Keratinocyte (primary cell): ENCODE results near the gene SLC6A7. TPM values are rescaled to one million over a fixed set of nuclear protein-coding genes. Genes with fewer than 3 reads are reported as not detected.

Source experiments
- DNase-seq: peaks from one replicate; pipeline ENCODE4 v3.0.0-alpha.2; 2011; ENCODE audit warnings: low read depth, missing footprints, low spot score
- FAIRE-seq: peaks from 2 replicates; lab custom pipeline; 2011; peaks lifted over from hg19 to GRCh38; lab: Jason Lieb, UNC
- H2AFZ ChIP-seq: 2 replicates; pipeline ENCODE4 v1.6.0; 2012; ENCODE audit warnings: low read length, control low read depth, inconsistent platforms; ENCODE audit not compliant: control insufficient read depth
- H3K27ac ChIP-seq: 2 replicates; pipeline ENCODE4 v1.5.1; 2011; ENCODE audit warnings: low read length; ENCODE audit not compliant: control insufficient read depth, insufficient read depth
- H3K27me3 ChIP-seq: 3 replicates; pipeline ENCODE4 v1.6.0; 2011; ENCODE audit warnings: low read length; ENCODE audit not compliant: control insufficient read depth, insufficient read depth; ENCODE audit errors: extremely low read depth
- H3K36me3 ChIP-seq, 2 experiments: 2 replicates in 1 of 2; 3 replicates in 1 of 2; pipeline ENCODE4 v1.5.1; 2011; ENCODE audit warnings: low read length in 2 of 2, mild to moderate bottlenecking in 1 of 2; ENCODE audit not compliant: control insufficient read depth in 2 of 2, insufficient read depth in 2 of 2; ENCODE audit errors: extremely low read depth in 1 of 2
- H3K4me1 ChIP-seq: 3 replicates; pipeline ENCODE4 v1.5.1; 2011; ENCODE audit warnings: low read length; ENCODE audit not compliant: control insufficient read depth, insufficient read depth; ENCODE audit errors: extremely low read depth
- H3K4me2 ChIP-seq: 3 replicates; pipeline ENCODE4 v1.6.0; 2011; ENCODE audit warnings: low read depth, low read length; ENCODE audit not compliant: control insufficient read depth, insufficient read depth; ENCODE audit errors: extremely low read depth
- H3K4me3 ChIP-seq, 3 experiments: fragments of 200-600 bp in 1 of 3; sonication (generic) in 1 of 3; 2 replicates in 2 of 3; 3 replicates in 1 of 3; pipeline ENCODE4 v1.5.1; 2011 to 2016; ENCODE audit warnings: low read length in 3 of 3, mild to moderate bottlenecking in 3 of 3, control low read depth in 2 of 3, inconsistent platforms in 1 of 3, low read depth in 1 of 3, mixed read lengths in 1 of 3, mixed run types in 1 of 3, moderate library complexity in 1 of 3; ENCODE audit not compliant: control insufficient read depth in 2 of 3, insufficient read depth in 2 of 3; ENCODE audit errors: extremely low read depth in 1 of 3
- H3K79me2 ChIP-seq: 2 replicates; pipeline ENCODE4 v1.6.0; 2012; ENCODE audit warnings: low read length; ENCODE audit not compliant: control insufficient read depth, insufficient read depth
- H3K9ac ChIP-seq: 3 replicates; pipeline ENCODE4 v1.6.0; 2011; ENCODE audit warnings: low read length; ENCODE audit not compliant: control insufficient read depth, insufficient read depth; ENCODE audit errors: extremely low read depth
- H3K9me1 ChIP-seq: 3 replicates; pipeline ENCODE4 v1.6.0; 2011; ENCODE audit warnings: low read length; ENCODE audit not compliant: control insufficient read depth, insufficient read depth; ENCODE audit errors: extremely low read depth
- H3K9me3 ChIP-seq: 2 replicates; pipeline ENCODE4 v1.5.1; 2012; ENCODE audit warnings: low read depth, low read length; ENCODE audit not compliant: control insufficient read depth
- H4K20me1 ChIP-seq: 3 replicates; pipeline ENCODE4 v1.6.0; 2011; ENCODE audit warnings: low read length; ENCODE audit not compliant: control insufficient read depth, insufficient read depth; ENCODE audit errors: extremely low read depth
- EZH2 ChIP-seq: IDR thresholded peaks from one replicate; pipeline ENCODE4 v1.6.1; 2012; ENCODE audit warnings: inconsistent platforms, mild to moderate bottlenecking, low read length, moderate library complexity
- dilution Hi-C: fragments of 300-500 bp; cut with MboI; formaldehyde crosslinking; loops from one replicate; pipeline ENCODE4 v1.7.0; 2020; ENCODE audit warnings: low sequenced_read_pairs; ENCODE audit not compliant: extremely low pct_ligation_motif_present
- polyA plus RNA-seq, 5 experiments: library from polyadenylated mRNA; depleted of rRNA in 3 of 5; stranded (reverse) in 3 of 5; stranded (forward) in 1 of 5; unstranded in 1 of 5; fragments of >200 nt; gene quantifications; 1 replicate in 1 of 5; 2 replicates in 3 of 5; 3 replicates in 1 of 5; pipeline versions ENCODE4 v1.2.1 to v1.2.3, GENCODE V29; 2011 to 2012; ENCODE audit warnings: missing spikeins in 2 of 5, low read depth in 1 of 5, low replicate concordance in 1 of 5
- TF ChIP-seq, protein P1 (sequence below), 3 experiments: IDR thresholded peaks in 1 of 3; conservative IDR thresholded peaks in 1 of 3; optimal IDR thresholded peaks in 1 of 3; 2 replicates in 2 of 3; 3 replicates in 1 of 3; pipeline versions ENCODE3 to v1.5.1; 2011; ENCODE audit warnings: low read length in 3 of 3, mild to moderate bottlenecking in 3 of 3, moderate library complexity in 2 of 3, control low read depth in 1 of 3, inconsistent platforms in 1 of 3; ENCODE audit not compliant: insufficient read depth in 2 of 3; ENCODE audit errors: extremely low read depth in 1 of 3

SLC6A7 gene
- polyA plus RNA-seq, 1 donor (not counting 4 experiments of a cell fraction or from before 2014, with no cell fraction given), result not detected

DNA sequence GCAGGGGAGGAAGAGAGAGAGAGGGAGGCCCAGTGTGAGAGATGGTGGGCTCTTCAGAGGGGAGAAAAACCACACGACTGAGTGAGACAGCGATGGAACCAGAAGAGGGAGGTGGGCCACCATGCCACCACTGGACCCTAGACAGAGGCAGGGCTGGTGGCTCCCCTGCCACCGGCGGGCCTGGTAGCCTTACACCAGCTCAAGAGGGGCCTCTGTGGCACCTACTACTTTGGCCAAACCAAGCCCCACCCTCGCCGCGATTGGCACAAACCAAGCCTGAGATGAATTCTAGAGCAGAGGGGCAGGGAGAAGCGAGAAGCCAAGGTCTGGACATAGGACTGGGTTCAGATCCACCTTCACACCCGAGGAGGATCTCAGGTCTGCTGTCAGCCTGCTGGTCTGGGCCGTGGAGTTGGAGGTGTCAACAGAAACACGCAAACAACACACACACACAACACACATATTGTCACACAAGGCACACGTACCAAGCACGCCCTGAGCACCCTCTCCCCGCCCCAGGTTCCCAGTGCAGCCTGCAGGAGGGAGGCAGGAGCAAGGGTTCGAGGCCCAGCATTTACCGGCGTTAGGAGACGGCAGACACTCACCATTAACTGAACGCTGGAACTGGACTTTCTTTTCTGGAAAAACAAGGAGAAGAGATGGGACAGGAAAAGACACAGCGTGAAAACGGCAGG, 49.4 kb downstream of the SLC6A7 start:
- DNase-seq (no peak), FAIRE-seq (no peak)
- no peak overlapping the region for H3K27ac ChIP-seq
- H3K4me1 ChIP-seq, result no peaks in the 10 kb centered on the region
- H3K27me3 ChIP-seq, result peaks cover 6% of the 10 kb centered on the region
- H3K4me3 ChIP-seq, result no peak overlapping the region
- no peak overlapping the region for H3K4me2 ChIP-seq
- no peaks in the 10 kb centered on the region for H3K79me2 ChIP-seq
- no peaks in the 10 kb centered on the region for H4K20me1 ChIP-seq
- no peaks in the 10 kb centered on the region for H3K9me1 ChIP-seq
- no peaks in the 10 kb centered on the region for H3K9me3 ChIP-seq
- H3K9ac ChIP-seq, result no peak overlapping the region
- dilution Hi-C loops, result no loop called here
- no peak overlapping the region for H2AFZ ChIP-seq
- no peaks in the 10 kb centered on the region for H3K36me3 ChIP-seq
- TF ChIP-seq, protein P1, sequence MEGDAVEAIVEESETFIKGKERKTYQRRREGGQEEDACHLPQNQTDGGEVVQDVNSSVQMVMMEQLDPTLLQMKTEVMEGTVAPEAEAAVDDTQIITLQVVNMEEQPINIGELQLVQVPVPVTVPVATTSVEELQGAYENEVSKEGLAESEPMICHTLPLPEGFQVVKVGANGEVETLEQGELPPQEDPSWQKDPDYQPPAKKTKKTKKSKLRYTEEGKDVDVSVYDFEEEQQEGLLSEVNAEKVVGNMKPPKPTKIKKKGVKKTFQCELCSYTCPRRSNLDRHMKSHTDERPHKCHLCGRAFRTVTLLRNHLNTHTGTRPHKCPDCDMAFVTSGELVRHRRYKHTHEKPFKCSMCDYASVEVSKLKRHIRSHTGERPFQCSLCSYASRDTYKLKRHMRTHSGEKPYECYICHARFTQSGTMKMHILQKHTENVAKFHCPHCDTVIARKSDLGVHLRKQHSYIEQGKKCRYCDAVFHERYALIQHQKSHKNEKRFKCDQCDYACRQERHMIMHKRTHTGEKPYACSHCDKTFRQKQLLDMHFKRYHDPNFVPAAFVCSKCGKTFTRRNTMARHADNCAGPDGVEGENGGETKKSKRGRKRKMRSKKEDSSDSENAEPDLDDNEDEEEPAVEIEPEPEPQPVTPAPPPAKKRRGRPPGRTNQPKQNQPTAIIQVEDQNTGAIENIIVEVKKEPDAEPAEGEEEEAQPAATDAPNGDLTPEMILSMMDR (optimal IDR thresholded peaks at IDR 0.05 in 1 of 3, IDR thresholded peaks at IDR 0.05 in 1 of 3, conservative IDR thresholded peaks at IDR 0.05 in 1 of 3; ENCODE audit: extremely low read depth in 1 of 3, insufficient read depth in 2 of 3, low read length in 3 of 3), result no peak
- no peak for TF ChIP-seq EZH2

DNA sequence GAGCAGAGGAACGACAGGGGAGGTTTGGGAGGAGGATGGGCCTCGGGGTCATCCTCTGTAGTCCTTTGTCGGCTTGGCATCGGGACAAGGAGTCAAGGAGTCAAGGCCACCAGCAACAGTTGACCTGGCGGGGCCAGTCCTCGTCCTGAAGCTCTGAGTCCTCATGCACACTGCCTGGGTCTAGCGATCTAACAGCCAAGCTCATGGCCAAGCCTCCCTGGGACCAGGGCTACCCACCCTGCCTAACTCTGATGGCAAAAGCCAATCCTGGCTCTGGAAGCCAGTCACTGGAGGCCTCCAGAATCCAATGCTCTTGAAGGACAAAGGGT, 49.9 kb downstream of the SLC6A7 start:
- DNase-seq (no peak), FAIRE-seq (no peak)
- Histone ChIP-seq H3K4me3 (no peak overlapping the region), H3K36me3 (no peaks in the 10 kb centered on the region), H3K9ac (no peak overlapping the region), H3K9me3 (no peaks in the 10 kb centered on the region), H3K27ac (no peak overlapping the region), H3K27me3 (peaks cover 6% of the 10 kb centered on the region), H3K4me1 (no peaks in the 10 kb centered on the region), H2AFZ (no peak overlapping the region), H3K4me2 (no peak overlapping the region), H3K9me1 (no peaks in the 10 kb centered on the region), H3K79me2 (no peaks in the 10 kb centered on the region), H4K20me1 (no peaks in the 10 kb centered on the region)
- dilution Hi-C loops, result no loop called here
- TF ChIP-seq, protein P1 (optimal IDR thresholded peaks at IDR 0.05 in 1 of 3, IDR thresholded peaks at IDR 0.05 in 1 of 3, conservative IDR thresholded peaks at IDR 0.05 in 1 of 3; ENCODE audit: extremely low read depth in 1 of 3, insufficient read depth in 2 of 3, low read length in 3 of 3), result no peak
- no peak for TF ChIP-seq EZH2
